ENCODE data around the gene GAPDH.
A peak's percentile ranks its signal among the peaks of the same experiment; 100 is the strongest.
"Not testable (repeated sequence)": the region's sequence is repeated elsewhere in the genome, so short reads cannot be mapped to it uniquely, and the experiment has no call there.

Gene GAPDH

GRCh38 chr12:6533923-6534694 is at the start of gene GAPDH:
GAPDH (plus strand) TSS chr12:6534517; CDS start chr12:6534833, 316 bp downstream.
- DNase-seq (ENCODE audit: low read depth in 2 of 2, low spot score in 1 of 2) = peak; percentile 67 to 68

- no peak for DNase-seq (ENCODE audit: low read depth in 2 of 2, low spot score in 1 of 2)
Measured at GRCh38 chr12:6488240-6488639, 46.1 kb upstream of the GAPDH start.

- DNase-seq (ENCODE audit: low read depth in 2 of 2, low spot score in 1 of 2) = no peak
Measured at GRCh38 chr12:6489449-6489848, 44.9 kb upstream of the GAPDH start.

DNA sequence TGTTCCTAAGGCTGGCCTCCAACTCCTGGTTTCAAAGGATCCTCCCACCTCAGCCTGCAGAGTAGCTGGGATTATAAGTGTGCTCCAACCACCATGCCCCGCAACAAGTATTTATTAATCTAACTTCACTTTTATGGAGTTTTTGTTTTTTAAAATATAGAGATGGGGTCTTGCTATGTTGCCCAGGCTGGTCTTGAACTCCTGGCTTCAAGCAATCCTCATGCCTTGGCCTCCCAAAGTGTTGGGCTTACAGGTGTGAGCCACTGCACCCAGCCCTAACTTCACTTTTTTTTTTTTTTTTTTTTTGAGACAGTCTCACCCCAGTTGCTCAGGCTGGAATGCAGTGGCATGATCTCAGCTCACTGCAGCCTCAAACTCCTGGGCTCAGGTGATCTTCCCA is 43.6 kb upstream of the GAPDH start:
- DNase-seq (ENCODE audit: low read depth in 2 of 2, low spot score in 1 of 2) = not testable (repeated sequence)

DNA sequence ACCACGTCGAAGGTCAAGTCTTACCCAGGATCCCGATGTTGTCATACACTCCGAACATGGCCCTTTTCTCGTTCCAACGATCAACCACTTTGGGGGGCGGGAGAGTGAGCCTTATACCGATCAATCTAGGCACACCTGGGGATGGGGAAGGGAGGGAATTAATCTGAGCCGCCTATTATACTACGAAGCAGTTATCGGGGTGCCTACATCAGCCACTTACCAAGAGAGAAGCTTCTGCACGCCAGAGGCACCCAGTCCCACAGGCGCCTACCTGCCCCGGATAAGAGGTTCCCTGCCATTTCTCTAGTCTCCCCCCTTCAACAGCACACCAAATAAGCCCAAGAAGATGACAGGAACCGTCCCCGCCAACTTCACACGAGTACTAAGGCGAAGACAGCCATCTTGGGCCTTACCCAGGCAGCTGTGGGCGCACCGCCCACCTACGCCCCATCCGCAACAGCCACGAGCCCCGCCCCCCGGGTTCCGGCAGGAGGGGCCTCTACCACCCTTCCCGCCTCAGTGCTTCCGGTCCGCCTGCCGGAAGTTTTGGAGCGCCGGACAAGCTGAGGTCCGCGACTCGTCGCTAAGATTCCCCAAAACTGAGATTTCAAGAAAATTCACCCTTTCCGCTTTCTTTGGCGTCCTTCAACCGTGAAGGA is 41.4 kb upstream of the GAPDH start, which contains the start of gene MRPL51:
TSS of gene MRPL51 (minus strand) at position 425 of the 659 bp plus-strand sequence. CDS start at position 299, 126 bp downstream.
- DNase-seq (ENCODE audit: low read depth in 2 of 2, low spot score in 1 of 2) = peak; percentile 95 to 96

GRCh38 chr12:6493497-6494257 is 40.6 kb upstream of the GAPDH start, which contains the start of gene NCAPD2:
NCAPD2 (plus strand) TSS chr12:6494102; CDS start chr12:6495099, 997 bp downstream.
- peak; percentile 80 to 86 for DNase-seq (ENCODE audit: low read depth in 2 of 2, low spot score in 1 of 2)

DNA sequence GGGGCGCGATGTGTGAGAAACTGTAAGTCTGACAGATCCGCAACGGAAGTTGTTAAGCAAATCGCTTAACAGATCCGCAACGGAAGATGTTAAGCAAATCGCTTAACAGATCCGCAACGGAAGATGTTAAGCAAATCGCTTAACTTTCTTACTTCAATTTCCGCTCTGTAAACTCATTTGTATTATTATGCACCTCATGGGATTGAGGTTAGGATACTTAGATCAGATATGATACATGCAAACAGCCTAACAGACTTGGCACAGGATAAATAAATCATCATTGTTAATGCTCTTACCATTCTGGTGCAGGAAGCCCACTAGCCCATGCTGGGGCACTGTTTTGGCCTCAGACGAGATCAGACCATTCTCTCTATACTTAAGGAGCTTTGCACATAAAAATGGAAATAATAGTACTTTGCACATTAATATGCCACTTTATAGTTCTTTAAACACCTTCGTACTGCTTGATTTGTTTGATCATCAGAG is 40.0 kb upstream of the GAPDH start:
- DNase-seq (ENCODE audit: low read depth in 2 of 2, low spot score in 1 of 2) = no peak

DNA sequence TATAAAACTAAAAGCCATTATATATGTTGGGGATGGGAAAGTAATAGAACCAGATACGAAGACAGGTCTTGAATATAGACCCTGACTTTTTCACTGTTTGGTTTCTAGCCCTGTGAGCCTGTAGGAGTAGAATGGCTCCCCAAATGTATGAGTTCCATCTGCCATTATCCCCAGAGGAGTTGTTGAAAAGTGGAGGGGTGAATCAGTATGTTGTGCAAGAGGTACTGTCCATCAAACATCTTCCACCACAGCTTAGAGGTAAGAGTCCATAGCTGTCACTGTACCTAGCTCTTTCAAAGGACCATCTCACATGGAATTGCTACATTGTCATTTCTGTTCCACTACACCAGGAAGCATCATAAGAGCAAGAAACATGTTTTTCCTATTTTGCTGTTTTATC is 39.3 kb upstream of the GAPDH start:
- DNase-seq (ENCODE audit: low read depth in 2 of 2, low spot score in 1 of 2) = no peak

GRCh38 chr12:6497291-6497690 is 37.0 kb upstream of the GAPDH start:
- not testable (repeated sequence) for DNase-seq (ENCODE audit: low read depth in 2 of 2, low spot score in 1 of 2)

GRCh38 chr12:6500466-6500865 is 33.9 kb upstream of the GAPDH start:
- no peak for DNase-seq (ENCODE audit: low read depth in 2 of 2, low spot score in 1 of 2)

- DNase-seq (ENCODE audit: low read depth in 2 of 2, low spot score in 1 of 2) = no peak
Measured at GRCh38 chr12:6507102-6507998, 27.0 kb upstream of the GAPDH start.

DNA sequence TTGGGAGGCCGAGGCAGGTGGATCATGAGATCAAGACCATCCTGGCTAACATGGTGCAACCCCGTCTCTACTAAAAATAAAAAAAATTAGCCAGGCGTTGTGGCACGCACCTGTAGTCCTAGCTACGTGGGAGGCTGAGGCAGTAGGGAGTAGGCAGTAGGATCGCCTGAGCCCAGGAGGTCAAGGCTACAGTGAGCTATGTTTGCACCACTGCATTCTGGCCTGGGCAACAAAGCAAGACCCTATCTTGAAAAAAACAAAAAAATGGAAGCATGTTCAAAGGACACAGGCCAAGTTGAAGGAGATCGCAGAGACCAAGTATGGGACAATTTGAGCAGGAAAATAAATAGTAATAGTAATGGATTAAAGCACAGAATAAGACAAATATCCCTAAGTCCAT is 26.2 kb upstream of the GAPDH start:
- DNase-seq (ENCODE audit: low read depth in 2 of 2, low spot score in 1 of 2) = no peak

- DNase-seq (ENCODE audit: low read depth in 2 of 2, low spot score in 1 of 2) = no peak
Measured at GRCh38 chr12:6520186-6520585, 14.1 kb upstream of the GAPDH start.

GRCh38 chr12:6522193-6522592 is 12.1 kb upstream of the GAPDH start:
- DNase-seq (ENCODE audit: low read depth in 2 of 2, low spot score in 1 of 2) = no peak

DNA sequence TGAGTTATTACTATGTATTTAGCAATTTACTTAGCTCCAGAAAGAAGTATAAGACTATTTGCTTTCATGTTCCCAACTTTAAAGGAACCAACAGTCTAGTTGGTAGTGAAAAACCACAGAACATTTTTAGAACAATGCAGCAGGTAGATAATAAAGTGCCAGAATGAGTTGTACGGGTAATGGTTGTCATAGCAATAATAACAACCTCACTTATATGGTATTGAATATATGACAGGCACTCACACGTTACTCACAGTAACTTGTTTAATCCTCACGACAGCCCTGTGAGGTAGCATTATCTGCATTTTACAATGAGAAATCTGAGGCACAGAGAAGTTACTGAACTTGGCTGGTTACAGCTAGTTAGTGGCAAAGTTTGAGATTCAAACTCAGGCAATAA is 10.6 kb upstream of the GAPDH start:
- no peak for DNase-seq (ENCODE audit: low read depth in 2 of 2, low spot score in 1 of 2)

- no peak for DNase-seq (ENCODE audit: low read depth in 2 of 2, low spot score in 1 of 2)
Measured at GRCh38 chr12:6524648-6525047, 9.7 kb upstream of the GAPDH start.

DNA sequence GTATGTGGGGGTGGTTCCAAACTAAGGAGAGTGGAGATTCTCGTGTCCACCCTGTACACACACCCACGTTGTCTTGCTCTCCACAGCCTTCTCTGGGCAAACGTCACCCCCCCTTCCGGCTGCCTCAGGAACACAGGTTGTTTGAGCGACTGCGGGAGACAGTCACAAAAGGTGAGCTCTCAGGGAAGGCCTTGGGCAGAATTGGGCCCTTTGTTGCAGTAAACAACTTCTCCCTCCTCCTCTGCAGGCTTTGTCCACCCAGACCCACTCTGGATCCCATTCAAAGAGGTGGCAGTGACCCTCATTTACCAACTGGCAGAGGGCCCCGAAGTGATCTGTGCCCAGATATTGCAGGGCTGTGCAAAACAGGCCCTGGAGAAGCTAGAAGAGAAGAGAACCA is 8.1 kb upstream of the GAPDH start:
- DNase-seq (ENCODE audit: low read depth in 2 of 2, low spot score in 1 of 2) = no peak

DNA sequence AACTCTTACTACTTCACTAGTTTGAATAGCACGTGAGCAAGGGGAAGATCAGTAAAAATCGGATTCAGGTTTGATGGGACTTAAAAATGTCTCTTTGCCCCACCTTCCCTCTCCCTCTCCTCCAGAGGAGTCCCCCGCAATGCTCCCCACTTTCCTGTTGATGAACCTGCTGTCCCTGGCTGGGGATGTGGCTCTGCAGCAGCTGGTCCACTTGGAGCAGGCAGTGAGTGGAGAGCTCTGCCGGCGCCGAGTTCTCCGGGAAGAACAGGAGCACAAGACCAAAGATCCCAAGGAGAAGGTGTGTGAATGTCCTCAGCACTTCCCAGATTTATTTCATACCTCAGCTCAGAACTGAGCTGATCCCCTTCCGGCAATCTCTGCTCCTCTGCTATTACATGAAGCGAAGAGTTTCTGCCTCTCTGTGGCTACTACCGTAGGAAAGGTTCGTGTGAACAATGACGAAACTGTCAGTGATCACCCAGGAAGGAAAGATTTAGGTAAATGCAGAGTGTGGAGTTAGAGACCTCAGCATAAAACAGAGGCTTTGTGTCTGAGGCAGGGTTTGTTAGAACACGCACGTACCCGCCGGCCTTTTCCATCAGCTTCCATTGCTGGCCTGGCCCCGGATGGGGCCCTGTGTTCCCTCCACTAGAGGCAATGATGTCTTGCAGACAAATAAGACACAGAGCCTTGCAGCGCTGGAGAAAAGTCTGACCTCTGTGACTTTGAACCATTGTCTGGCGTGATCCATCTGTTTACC is 7.4 kb upstream of the GAPDH start:
- no peak for DNase-seq (ENCODE audit: low read depth in 2 of 2, low spot score in 1 of 2)

DNA sequence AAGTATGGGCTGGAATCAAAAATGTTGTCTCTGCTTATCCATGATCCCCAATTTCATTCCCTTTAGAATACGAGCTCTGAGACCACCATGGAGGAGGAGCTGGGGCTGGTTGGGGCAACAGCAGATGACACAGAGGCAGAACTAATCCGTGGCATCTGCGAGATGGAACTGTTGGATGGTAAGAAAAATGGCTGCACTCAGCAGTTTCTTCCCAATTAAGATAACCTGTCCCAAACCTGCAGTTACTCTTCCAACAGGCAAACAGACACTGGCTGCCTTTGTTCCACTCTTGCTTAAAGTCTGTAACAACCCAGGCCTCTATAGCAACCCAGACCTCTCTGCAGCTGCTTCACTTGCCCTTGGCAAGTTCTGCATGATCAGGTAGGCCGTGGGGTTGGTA is 6.6 kb upstream of the GAPDH start:
- DNase-seq (ENCODE audit: low read depth in 2 of 2, low spot score in 1 of 2) = no peak
